GM12873 (cell line): ENCODE data around the gene LGALS3BP.

Source experiments
- CTCF ChIP-seq: IDR thresholded peaks from 2 replicates; pipeline ENCODE4 v1.5.1; 2012; ENCODE audit warnings: low read depth, mild to moderate bottlenecking, moderate library complexity, low read length, control low read depth; ENCODE audit not compliant: insufficient read depth; ENCODE audit errors: missing control alignments

LGALS3BP gene

DNA sequence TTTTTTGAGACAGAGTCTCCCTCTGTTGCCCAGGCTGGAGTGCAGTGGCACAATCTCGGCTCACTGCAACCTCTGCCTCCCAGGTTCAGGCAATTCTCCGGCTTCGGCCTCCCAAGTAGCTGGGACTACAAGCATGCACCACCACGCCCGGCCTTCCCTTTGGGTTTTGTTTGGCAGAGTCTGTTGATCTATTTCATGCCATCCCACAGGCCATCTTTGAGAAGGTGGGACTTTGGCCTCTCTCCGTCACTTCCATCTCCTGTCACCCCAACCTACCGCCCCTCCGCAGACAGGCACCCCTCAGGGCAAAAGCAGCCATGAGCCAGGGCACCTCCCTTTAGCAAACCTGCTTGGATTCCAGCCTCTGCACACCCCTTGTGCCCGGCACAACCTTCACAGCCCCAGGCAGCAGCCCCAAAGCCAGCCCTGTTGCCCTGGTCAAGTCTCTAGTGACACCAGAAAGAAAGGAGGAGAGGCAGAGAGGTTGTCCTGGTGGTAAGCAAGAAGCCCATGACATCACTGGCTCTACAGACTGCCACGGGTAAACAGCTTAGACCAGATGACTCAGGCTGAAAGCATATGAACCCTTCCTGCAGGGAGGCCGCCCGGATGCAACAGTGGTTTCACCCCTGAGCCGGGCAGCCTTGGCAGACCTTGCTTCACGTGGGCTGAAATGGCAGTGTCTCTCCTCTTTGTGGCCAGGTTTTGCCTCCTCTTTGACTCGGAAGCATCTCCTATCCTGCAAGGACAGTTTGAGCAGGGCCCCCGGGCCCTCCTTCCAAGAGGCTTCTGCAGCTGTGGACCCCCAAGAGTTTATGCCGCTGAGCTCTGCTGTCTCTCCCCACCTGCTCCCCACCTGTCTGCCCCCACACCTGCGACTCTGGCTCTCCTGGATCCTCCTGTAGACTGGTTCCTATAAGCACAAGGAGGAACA lies 46.4 kb downstream of the LGALS3BP start:
- TF ChIP-seq CTCF, result no peak

- no peak for TF ChIP-seq CTCF
These were observed 49.6 kb downstream of the LGALS3BP start for GRCh38 chr17:78929908-78930775.

GRCh38 chr17:78925662-78926555 lies 53.8 kb downstream of the LGALS3BP start:
- TF ChIP-seq CTCF, result no peak

GRCh38 chr17:78925234-78925633 lies 54.5 kb downstream of the LGALS3BP start, which contains the start of gene TIMP2:
Gene TIMP2, minus strand, starts transcription at chr17:78925387. Its CDS starts 299 bp downstream, at chr17:78925088.
- peak; percentile 22 for TF ChIP-seq CTCF

- no peak for TF ChIP-seq CTCF
These were observed 55.1 kb downstream of the LGALS3BP start for GRCh38 chr17:78924481-78925151.

- TF ChIP-seq CTCF, result no peak
These were observed 55.9 kb downstream of the LGALS3BP start for GRCh38 chr17:78923660-78924453.
